IPS-15b (cell line): ENCODE data around the gene SCNM1.

Source experiments
- H3K27me3 ChIP-seq: one replicate; pipeline ENCODE4 v1.6.1; 2013; ENCODE audit warnings: low read length; ENCODE audit not compliant: control insufficient read depth, insufficient read depth
- H3K36me3 ChIP-seq: one replicate; pipeline ENCODE4 v1.6.1; 2013; ENCODE audit warnings: low read length; ENCODE audit not compliant: control insufficient read depth, insufficient read depth
- H3K4me1 ChIP-seq: one replicate; pipeline ENCODE4 v1.6.1; 2013; ENCODE audit warnings: mild to moderate bottlenecking, low read length; ENCODE audit not compliant: control insufficient read depth, insufficient read depth
- H3K4me3 ChIP-seq: one replicate; pipeline ENCODE4 v1.5.1; 2013; ENCODE audit warnings: low read depth, low read length
- H3K9ac ChIP-seq: one replicate; pipeline ENCODE4 v1.6.1; 2013; ENCODE audit warnings: low read depth, mild to moderate bottlenecking, low read length
- H3K9me3 ChIP-seq: one replicate; pipeline ENCODE4 v1.6.1; 2013; ENCODE audit warnings: mild to moderate bottlenecking, low read length; ENCODE audit not compliant: control insufficient read depth, insufficient read depth

SCNM1 gene, protein sequence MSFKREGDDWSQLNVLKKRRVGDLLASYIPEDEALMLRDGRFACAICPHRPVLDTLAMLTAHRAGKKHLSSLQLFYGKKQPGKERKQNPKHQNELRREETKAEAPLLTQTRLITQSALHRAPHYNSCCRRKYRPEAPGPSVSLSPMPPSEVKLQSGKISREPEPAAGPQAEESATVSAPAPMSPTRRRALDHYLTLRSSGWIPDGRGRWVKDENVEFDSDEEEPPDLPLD

DNA sequence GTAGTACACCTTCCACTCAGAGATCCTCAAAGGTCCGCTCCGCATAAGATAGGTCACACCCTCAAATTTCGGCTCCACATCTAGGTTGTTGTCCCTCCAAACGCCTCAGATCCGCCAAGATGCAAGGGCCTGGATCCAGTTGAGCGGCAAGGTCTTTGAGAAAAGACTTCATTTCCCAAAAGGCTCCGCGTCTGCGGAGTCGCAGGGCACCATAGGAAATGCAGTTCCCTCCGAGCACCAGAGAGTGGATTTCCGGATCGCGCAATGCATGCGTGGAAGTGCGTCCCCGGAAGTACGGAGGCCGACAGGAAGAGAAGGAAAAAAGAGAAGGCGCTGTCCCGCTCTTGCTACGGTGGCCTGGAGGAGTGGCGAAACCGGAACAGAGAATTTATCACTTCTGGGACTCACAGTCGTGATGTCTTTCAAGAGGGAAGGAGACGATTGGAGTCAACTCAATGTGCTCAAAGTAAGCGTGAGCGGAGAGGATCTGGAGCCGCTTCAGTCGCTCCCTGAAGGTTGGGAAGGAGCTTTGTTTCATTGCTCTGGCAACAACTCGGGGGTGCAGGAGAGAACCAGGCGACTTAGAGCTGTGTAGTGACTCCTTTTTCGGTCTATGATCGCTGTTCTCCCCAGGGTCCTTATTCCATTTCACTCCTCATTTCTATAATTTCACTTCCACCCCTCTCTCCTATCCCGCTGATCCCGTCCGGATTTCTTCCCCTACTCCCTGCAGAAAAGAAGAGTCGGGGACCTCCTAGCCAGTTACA, at the start of gene SCNM1, which contains the start of gene LYSMD1:
Gene SCNM1 (plus strand): TSS at position 407 of the 767 bp plus-strand sequence. CDS start 9 bp downstream, at position 416.
Gene LYSMD1 (minus strand): TSS at position 165 of the 767 bp plus-strand sequence. CDS start 644 bp downstream, outside the sequence.
- Histone ChIP-seq H3K9ac (peak within 1 kb of the TSS; percentile 76), H3K9me3 (no peaks in the 10 kb centered on the region), H3K36me3 (peaks cover 9% of the 10 kb centered on the region), H3K4me3 (peak within 1 kb of the TSS; percentile 77), H3K4me1 (peaks cover 2% of the 10 kb centered on the region), H3K27me3 (no peaks in the 10 kb centered on the region)

DNA sequence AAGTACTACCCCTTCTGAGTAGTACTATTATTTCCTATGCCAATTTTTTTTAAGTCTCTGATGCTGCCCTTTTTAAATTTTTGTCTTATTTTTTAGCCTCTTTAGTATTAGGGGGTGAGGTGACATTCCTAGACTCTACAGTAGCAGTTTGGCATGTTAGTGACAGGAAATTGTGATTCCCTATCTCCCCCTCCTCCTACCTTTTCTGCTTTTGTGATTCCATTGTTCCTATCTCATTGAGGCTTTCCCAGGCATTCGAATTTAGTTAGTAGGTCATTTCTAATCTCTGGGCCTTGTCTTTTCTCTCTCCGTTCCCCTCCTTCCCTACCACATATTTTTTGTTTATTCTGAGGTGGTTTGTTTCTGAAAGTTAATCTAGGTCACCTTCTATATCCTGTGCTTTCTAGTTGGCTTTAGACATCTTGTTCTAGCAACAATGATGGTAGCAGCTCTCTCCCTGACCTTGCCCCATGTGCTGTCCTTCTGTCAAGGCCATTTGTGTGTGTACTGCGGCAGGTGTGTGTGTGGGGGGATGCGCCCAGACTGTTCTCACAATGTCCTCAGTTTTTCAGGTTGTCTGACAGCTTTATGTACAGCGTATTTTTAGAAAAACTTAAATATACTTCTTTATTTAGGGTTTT, 41.1 kb upstream of the SCNM1 start:
- Histone ChIP-seq H3K27me3 (no peaks in the 10 kb centered on the region), H3K4me3 (no peak overlapping the region), H3K36me3 (no peaks in the 10 kb centered on the region), H3K4me1 (peaks cover 4% of the 10 kb centered on the region), H3K9me3 (no peaks in the 10 kb centered on the region), H3K9ac (no peak overlapping the region)

DNA sequence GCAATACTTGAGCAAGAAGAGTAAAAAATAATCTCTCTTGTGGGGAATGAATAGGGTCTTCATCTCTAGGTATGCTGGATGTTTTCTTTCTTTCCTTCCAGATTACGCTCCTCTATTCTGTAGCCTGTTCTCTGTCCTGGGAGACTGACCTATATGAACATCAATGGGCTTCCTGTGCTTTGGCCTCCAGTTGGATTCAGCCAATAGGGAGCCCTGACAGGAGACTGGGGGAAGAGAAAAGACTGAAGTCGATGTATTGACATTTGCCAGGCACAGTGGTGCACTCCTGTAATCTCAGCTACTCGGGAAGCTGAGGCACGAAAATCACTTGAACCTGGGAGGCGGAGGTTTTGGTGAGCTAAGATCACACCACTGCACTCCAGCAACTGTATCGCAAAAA, 37.1 kb upstream of the SCNM1 start:
- H3K27me3 ChIP-seq = peaks cover 4% of the 10 kb centered on the region
- H3K9ac ChIP-seq = no peak overlapping the region
- H3K4me1 ChIP-seq = peaks cover 4% of the 10 kb centered on the region
- no peak overlapping the region for H3K4me3 ChIP-seq
- no peaks in the 10 kb centered on the region for H3K36me3 ChIP-seq
- no peaks in the 10 kb centered on the region for H3K9me3 ChIP-seq

DNA sequence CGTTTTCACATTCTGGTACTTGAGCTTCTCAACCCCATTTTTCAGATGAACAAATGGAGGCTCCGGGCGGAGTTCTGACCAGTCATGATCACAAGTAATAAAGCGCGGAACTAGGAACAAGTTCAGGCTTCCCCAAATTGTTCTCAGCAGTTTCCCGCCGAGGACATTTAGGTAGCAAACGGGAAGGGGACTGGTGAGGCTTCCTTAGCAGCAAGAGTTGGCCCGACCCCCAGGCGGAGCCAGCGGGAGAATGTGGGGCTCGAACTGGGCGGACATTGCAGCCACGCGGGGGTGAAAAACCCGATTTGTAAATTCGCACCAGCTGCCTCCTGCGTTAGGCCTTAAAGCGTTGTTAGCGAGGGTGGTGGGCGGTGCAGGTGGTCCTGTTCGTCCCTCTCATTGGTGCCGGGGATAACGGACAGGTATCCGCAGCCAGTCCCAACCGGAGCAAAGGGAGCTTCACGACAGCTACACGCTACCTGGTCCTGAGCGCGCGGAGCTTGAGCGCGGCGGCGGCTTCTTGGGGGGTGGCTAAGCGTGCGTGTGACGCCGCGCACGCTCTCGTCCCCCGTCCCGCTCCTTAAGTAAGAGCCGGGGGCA, 34.9 kb upstream of the SCNM1 start:
- Histone ChIP-seq H3K9ac (peak overlapping the region; percentile 3), H3K4me3 (peak overlapping the region; percentile 42), H3K4me1 (no peaks in the 10 kb centered on the region), H3K9me3 (no peaks in the 10 kb centered on the region), H3K36me3 (peaks cover 10% of the 10 kb centered on the region), H3K27me3 (peaks cover 6% of the 10 kb centered on the region)

DNA sequence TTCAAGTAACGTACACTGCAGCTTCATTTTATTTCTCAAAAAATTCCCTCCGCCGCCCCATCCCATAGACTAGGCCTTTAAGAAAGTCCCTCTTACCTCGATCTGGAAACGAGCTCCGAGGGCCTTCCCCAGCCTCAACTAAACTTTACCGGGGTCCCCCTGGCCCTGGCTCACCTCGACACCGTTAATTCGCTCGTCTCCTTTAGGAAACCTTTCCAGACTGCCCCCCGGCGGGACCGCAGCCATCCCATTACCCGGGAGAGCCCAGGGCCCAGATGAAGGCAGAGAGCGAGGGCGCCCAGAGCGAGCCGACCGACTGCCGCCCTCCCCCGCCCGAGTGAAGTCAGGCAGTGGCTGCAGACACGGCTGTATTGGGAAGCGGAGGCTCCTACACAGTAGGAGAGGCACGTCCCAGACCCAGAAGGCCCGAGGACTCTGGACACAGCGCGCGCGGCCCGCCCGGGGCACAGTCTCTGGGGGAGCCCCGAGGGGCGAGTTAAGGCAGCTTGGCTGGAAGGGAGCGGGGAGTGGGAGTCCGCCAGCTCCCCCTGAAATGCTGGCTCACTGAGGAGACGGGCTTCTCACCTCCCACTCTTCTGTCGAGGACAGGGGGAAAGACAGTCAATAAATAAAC, 34.1 kb upstream of the SCNM1 start:
- H3K9ac ChIP-seq = peak overlapping the region; percentile 60
- no peaks in the 10 kb centered on the region for H3K9me3 ChIP-seq
- H3K4me1 ChIP-seq = no peaks in the 10 kb centered on the region
- peaks cover 10% of the 10 kb centered on the region for H3K36me3 ChIP-seq
- peak overlapping the region; percentile 42 for H3K4me3 ChIP-seq
- peaks cover 6% of the 10 kb centered on the region for H3K27me3 ChIP-seq

DNA sequence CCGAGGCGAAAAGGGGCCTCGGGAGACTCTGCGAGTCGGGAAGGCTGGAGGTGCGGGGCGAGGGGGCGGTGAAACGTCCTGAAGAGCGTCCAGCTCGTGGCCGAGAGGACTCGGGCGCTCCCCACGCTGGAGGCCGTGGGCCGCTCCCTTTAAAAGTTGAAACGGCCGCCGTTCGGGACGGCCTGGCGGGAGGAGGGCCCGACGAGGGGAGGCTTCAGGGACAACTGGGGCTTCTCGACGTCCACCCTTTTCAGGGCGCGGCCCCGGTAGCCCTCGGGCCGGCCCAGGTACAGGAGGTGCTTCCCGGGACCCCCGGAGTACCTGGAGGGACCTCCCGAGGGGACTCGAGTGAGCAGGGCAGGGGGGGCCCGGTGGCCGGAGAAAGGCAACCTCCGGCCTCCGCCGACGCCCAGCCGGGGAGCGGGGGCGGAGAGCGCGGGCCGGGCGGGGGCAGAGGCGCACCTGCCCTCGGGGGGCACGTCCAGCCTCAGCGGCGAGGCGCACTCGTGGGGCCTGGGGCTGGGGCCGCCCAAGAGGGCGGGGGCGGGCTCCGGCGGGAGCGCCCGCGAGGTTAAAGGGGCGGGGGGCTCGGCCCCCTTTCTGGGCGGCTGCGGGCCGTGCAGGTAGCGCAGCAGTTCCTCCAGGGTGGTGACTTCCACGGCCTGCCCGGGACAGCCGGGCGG, 33.5 kb upstream of the SCNM1 start:
- Histone ChIP-seq H3K27me3 (peaks cover 6% of the 10 kb centered on the region), H3K4me3 (peak overlapping the region; percentile 42), H3K9me3 (no peaks in the 10 kb centered on the region), H3K4me1 (no peaks in the 10 kb centered on the region), H3K9ac (peak overlapping the region; percentile 60), H3K36me3 (peaks cover 10% of the 10 kb centered on the region)

DNA sequence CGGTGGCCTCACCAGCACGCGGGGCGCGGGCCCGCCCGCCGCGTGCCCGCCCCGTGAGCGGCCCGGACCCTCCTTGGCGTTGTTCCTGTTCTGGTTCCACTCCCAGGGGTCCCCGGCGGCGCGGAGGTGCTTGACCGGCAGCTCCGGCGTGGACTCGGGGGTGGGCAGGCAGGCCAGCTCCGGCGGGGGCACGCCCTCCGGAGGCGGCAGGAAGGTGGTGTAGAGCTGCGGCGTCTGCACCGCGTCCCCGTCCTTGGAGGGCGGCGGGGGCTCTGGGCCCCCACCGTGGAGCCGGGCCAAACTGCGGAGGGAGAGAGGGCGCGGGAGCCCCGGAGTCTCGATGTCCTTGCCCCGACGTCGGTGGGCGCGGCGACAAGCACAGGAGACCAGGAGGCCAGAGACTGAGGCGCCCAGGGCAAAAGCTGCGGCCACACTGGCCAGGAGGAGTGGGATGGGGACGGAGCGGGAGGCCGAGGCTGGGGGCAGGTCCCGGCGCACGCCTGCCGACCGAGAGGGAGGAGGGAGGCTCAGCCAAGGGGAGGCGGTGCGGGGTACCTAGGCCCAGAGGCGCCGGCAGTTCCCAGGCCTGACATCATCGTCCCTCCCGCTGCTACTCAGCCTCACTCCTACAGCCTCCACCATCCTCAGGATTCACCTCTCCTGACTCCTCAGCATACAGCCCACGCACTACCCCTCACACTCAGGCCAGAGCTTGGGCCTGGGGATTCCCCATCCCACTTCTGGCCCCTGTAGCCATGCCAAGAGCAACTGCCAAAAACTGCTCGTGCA, 32.7 kb upstream of the SCNM1 start:
- Histone ChIP-seq H3K36me3 (peaks cover 10% of the 10 kb centered on the region), H3K4me1 (no peaks in the 10 kb centered on the region), H3K27me3 (peaks cover 6% of the 10 kb centered on the region), H3K9me3 (no peaks in the 10 kb centered on the region), H3K9ac (no peak overlapping the region), H3K4me3 (peak overlapping the region; percentile 42)

DNA sequence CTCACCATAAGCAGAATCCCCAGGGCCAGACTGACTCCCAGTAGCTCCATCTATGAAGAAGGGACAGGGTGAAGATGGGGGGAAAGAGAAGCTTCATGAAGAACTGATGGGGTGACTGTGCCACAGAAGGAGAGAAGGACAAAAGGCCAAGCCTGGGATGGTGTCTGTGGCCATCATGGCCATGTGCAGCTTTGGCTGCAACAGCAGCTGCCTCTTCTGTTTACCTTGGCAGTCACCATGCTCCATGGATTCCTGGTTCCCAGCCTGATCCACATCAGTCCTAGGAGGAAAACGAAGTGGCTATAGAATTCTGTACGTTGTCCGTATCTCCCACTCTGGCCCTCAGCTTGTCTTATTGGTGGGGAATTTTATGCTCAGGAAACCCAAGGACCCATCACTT, 31.5 kb upstream of the SCNM1 start:
- Histone ChIP-seq H3K9me3 (no peaks in the 10 kb centered on the region), H3K9ac (no peak overlapping the region), H3K4me1 (no peaks in the 10 kb centered on the region), H3K27me3 (peaks cover 6% of the 10 kb centered on the region), H3K4me3 (no peak overlapping the region), H3K36me3 (peaks cover 13% of the 10 kb centered on the region)

DNA sequence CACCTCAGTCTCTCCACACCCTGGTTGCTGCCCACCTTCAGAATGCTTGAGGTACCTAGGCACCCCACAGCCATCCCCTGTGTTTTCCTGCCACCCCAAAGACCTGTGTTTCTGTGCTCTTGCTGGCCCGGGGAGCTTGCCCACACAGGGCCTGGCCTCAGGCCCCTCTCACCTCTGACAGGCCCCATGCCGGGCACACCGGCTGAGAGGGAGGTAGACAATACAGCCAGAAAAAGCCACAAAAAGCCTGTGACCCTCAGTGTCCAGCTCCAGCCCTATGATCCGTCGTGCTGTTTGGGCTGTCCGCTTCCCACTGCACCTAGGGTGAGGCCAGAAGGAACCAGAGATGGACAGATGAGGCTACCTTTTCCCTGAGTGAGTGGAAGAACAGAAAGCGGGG, 31.0 kb upstream of the SCNM1 start:
- Histone ChIP-seq H3K4me1 (no peaks in the 10 kb centered on the region), H3K27me3 (peaks cover 6% of the 10 kb centered on the region), H3K4me3 (no peak overlapping the region), H3K9me3 (no peaks in the 10 kb centered on the region), H3K9ac (no peak overlapping the region), H3K36me3 (peaks cover 14% of the 10 kb centered on the region)

DNA sequence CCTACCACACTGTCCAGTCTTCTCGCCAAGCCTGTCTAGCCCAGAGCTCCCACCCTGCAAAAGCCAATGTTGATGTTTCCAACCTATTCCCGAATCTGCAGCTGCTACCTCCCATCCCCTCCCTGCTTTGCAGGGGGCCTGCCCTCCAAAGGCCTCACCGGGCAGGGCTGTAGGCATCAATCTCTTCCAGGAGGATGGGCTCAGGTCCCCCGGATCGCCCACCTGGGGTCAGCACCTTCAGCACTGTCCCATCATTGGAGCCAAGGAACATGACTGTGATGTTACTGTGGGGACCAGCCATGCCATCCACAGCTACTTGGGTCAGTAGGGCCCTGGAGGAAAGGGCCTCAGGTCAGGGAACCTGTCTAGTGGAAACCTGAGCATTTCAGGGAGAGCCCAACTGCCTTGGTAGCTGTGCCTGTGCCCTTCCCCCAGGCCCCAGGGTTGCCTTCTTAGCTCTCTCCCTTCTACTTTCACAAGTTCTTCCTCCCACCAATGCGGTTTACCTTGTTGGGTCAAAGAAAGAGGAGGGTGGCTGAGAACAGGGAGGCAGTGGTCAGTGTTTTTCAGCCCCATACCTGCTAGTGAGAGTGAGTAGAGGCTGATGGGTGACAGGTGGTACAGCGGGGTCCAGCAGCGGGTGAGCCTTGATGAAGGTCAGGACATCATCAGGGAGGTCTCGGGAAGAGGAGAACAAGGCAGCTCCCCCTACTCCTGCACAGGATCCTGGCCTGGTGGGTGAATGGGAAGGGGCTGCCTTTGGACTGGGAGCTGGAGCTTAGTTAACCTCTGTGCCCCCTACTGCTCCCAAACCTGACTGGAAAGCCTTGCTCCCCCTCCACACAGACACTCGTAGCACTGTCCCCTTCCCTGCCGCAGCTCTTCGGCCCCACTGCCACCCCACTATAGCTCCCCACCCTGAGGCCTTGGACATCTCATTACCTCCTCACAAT, 30.2 kb upstream of the SCNM1 start:
- no peaks in the 10 kb centered on the region for H3K4me1 ChIP-seq
- peaks cover 14% of the 10 kb centered on the region for H3K36me3 ChIP-seq
- H3K4me3 ChIP-seq = no peak overlapping the region
- H3K9ac ChIP-seq = no peak overlapping the region
- H3K27me3 ChIP-seq = peaks cover 6% of the 10 kb centered on the region
- H3K9me3 ChIP-seq = no peaks in the 10 kb centered on the region
